A549 treated with DMSO at 1 μM for 4 hours (cell line): ENCODE measurements around the gene DPH1. TPM values are rescaled to one million over a fixed set of nuclear protein-coding genes. Genes with fewer than 3 reads are reported as not detected.

Experiments
- total RNA-seq: library from RNA; stranded (reverse); fragments of 200-300 nt; extraction: Qiagen RNA extraction; gene quantifications from 5 replicates; pipeline ENCODE4 v1.2.3, GENCODE V29; 2022; ENCODE audit warnings: low read depth

DPH1 gene
- total RNA-seq = 39.8 to 46.7 TPM (median 41.7 TPM) in 5 replicates

GRCh38 chr17:2029911-2030778, at the start of gene DPH1:
Gene DPH1 (plus strand): TSS chr17:2030153. CDS start chr17:2030170, 17 bp downstream.

GRCh38 chr17:2025220-2025621, 4.7 kb upstream of the DPH1 start, which contains the start of gene RTN4RL1:
Gene RTN4RL1 (minus strand): TSS chr17:2025334. CDS start chr17:2024865, 469 bp downstream.

GRCh38 chr17:2041561-2042389, 11.8 kb downstream of the DPH1 start, which contains the start of gene OVCA2:
Gene OVCA2 (plus strand): TSS chr17:2042022. CDS start chr17:2042048, 26 bp downstream.

GRCh38 chr17:2054512-2055291, 24.7 kb downstream of the DPH1 start, which contains the start of gene HIC1:
Gene HIC1 (plus strand): TSS chr17:2055103. CDS start chr17:2056691, 1,588 bp downstream.

Other genes starting within 250 kb of the DPH1 start
- gene SMYD4, start 200.3 kb upstream of the DPH1 start, total RNA-seq = 8.0 to 11.2 TPM (median 10.1 TPM) in 5 replicates
- 60.6 to 82.2 TPM (median 77.8 TPM) in 5 replicates for gene RPA1, start 200.1 kb upstream of the DPH1 start, total RNA-seq
- 1.8 to 3.4 TPM (median 2.5 TPM) in 5 replicates for gene RTN4RL1, start 4.8 kb upstream of the DPH1 start, total RNA-seq
- 51.3 to 85.3 TPM (median 78.0 TPM) in 5 replicates for gene OVCA2, start 11.9 kb downstream of the DPH1 start, total RNA-seq
- gene HIC1, start 24.9 kb downstream of the DPH1 start, total RNA-seq = 0.74 to 1.7 TPM (median 1.5 TPM) in 5 replicates